ENCODE data around the gene CASS4. TPM values are rescaled to one million over a fixed set of nuclear protein-coding genes. Genes with fewer than 3 reads are reported as not detected.

Gene CASS4
- total RNA-seq, 1 donor from 2014 or later: not detected

DNA sequence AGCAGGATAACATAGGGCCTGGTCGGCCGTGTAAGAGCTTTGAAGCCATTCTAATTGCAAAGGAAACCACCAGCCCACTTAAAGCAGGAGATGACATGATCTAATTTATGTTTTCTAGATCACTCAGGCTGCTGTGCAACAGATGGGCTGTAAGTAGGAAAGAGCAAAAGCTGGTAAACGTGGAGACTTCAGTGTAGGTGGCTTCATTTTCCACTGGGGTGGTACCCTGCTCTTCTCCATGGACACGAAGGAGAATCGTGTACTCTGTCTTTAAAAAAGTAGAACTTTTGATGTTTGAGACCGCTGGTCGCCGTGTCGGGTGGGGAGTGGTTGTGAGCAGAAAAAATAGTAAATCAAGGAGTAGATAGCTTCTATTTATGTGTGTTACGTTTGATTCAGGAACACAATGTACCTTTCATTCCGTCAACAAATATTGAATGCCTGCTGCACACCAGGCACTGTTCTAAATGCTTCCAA is 6.4 kb downstream of the CASS4 start:
- no peaks in the 10 kb centered on the region for H3K4me1 ChIP-seq
- H3K27me3 Mint-ChIP-seq (ENCODE audit: insufficient read depth, low read depth): no peaks in the 10 kb centered on the region
- no peaks in the 10 kb centered on the region for H3K36me3 ChIP-seq
- no peak overlapping the region for H3K27ac Mint-ChIP-seq
- TF ChIP-seq EZH2 (IDR thresholded peaks at IDR 0.05) (no peak), CTCF (IDR thresholded peaks at IDR 0.05) (no peak), EZH2phosphoT487 (IDR thresholded peaks at IDR 0.05) (no peak)
- H3K9me3 Mint-ChIP-seq: no peaks in the 10 kb centered on the region
- H4K20me1 ChIP-seq (ENCODE audit: low read depth): no peaks in the 10 kb centered on the region
- no peak overlapping the region for H3K4me3 Mint-ChIP-seq
- no peak overlapping the region for H3K27ac ChIP-seq
- H2AFZ ChIP-seq (replicated peaks): no peak overlapping the region
- no peaks in the 10 kb centered on the region for H3K9me3 ChIP-seq (ENCODE audit: low read depth)
- H3F3A ChIP-seq (ENCODE audit: low read depth): no peaks in the 10 kb centered on the region
- H3K27me3 ChIP-seq: peaks cover 19% of the 10 kb centered on the region
- no peaks in the 10 kb centered on the region for H3K36me3 Mint-ChIP-seq
- H3K79me2 ChIP-seq (ENCODE audit: low read depth): no peaks in the 10 kb centered on the region
- H3K9ac ChIP-seq: no peak overlapping the region
- H3K4me1 Mint-ChIP-seq: peaks cover 22% of the 10 kb centered on the region
- no peak overlapping the region for H3K4me3 ChIP-seq
- DNase-seq (ENCODE audit: low spot score): no peak
- no peak overlapping the region for H3K4me2 ChIP-seq

GRCh38 chr20:56420028-56420427 is 8.0 kb downstream of the CASS4 start:
- no peaks in the 10 kb centered on the region for H4K20me1 ChIP-seq (ENCODE audit: low read depth)
- H3K27me3 ChIP-seq: peaks cover 32% of the 10 kb centered on the region
- no peak overlapping the region for H3K4me3 ChIP-seq
- H3F3A ChIP-seq (ENCODE audit: low read depth): no peaks in the 10 kb centered on the region
- TF ChIP-seq EZH2phosphoT487 (IDR thresholded peaks at IDR 0.05): no peak
- TF ChIP-seq CTCF (IDR thresholded peaks at IDR 0.05): no peak
- TF ChIP-seq EZH2 (IDR thresholded peaks at IDR 0.05): no peak
- Mint-ChIP-seq H3K27me3 (ENCODE audit: insufficient read depth, low read depth) (no peaks in the 10 kb centered on the region), H3K27ac (no peak overlapping the region), H3K4me3 (no peak overlapping the region), H3K9me3 (no peaks in the 10 kb centered on the region), H3K4me1 (peaks cover 22% of the 10 kb centered on the region), H3K36me3 (no peaks in the 10 kb centered on the region)
- no peak for DNase-seq (ENCODE audit: low spot score)
- H3K27ac ChIP-seq: no peak overlapping the region
- H3K9ac ChIP-seq: no peak overlapping the region
- H3K4me1 ChIP-seq: no peaks in the 10 kb centered on the region
- no peaks in the 10 kb centered on the region for H3K9me3 ChIP-seq (ENCODE audit: low read depth)
- no peak overlapping the region for H2AFZ ChIP-seq (replicated peaks)
- no peak overlapping the region for H3K4me2 ChIP-seq
- H3K36me3 ChIP-seq: no peaks in the 10 kb centered on the region
- H3K79me2 ChIP-seq (ENCODE audit: low read depth): no peaks in the 10 kb centered on the region

- Histone ChIP-seq H3K27ac (no peak overlapping the region), H3K4me2 (no peak overlapping the region), H3K36me3 (no peaks in the 10 kb centered on the region), H3K79me2 (ENCODE audit: low read depth) (no peaks in the 10 kb centered on the region), H3K9ac (no peak overlapping the region), H3K9me3 (ENCODE audit: low read depth) (no peaks in the 10 kb centered on the region), H3F3A (ENCODE audit: low read depth) (no peaks in the 10 kb centered on the region), H3K4me3 (no peak overlapping the region), H4K20me1 (ENCODE audit: low read depth) (no peaks in the 10 kb centered on the region), H3K4me1 (no peaks in the 10 kb centered on the region), H3K27me3 (peaks cover 38% of the 10 kb centered on the region), H2AFZ (replicated peaks) (no peak overlapping the region)
- Mint-ChIP-seq H3K9me3 (no peaks in the 10 kb centered on the region), H3K4me3 (no peak overlapping the region), H3K36me3 (no peaks in the 10 kb centered on the region), H3K27ac (peak overlapping the region; percentile 9), H3K27me3 (ENCODE audit: insufficient read depth, low read depth) (no peaks in the 10 kb centered on the region), H3K4me1 (peaks cover 22% of the 10 kb centered on the region)
- DNase-seq (ENCODE audit: low spot score): no peak
- TF ChIP-seq CTCF (IDR thresholded peaks at IDR 0.05): no peak
- no peak for TF ChIP-seq EZH2phosphoT487 (IDR thresholded peaks at IDR 0.05)
- TF ChIP-seq EZH2 (IDR thresholded peaks at IDR 0.05): no peak
Measured at GRCh38 chr20:56420940-56421688, 9.1 kb downstream of the CASS4 start.
